Naive thymus-derived CD4-positive, alpha-beta T cell (primary cell): ENCODE measurements around the gene ZBED2. TPM values are rescaled to one million over a fixed set of nuclear protein-coding genes. Genes with fewer than 3 reads are reported as not detected.
A peak's percentile ranks its signal among the peaks of the same experiment; 100 is the strongest.
"Not testable (repeated sequence)": the region's sequence is repeated elsewhere in the genome, so short reads cannot be mapped to it uniquely, and the experiment has no call there.

Experiments
- ATAC-seq: fragments of 150-1000 bp; cut with Tn5 transposase; 2 replicates; pipeline ENCODE4 v1.10.0; 2021; ENCODE audit warnings: mild to moderate bottlenecking, moderate library complexity
- CTCF ChIA-PET: fragments of 350-600 bp; sonication (Branson Sonifier 250); formaldehyde crosslinking; loops from one replicate; lab custom pipeline; 2021; ENCODE audit warnings: antibody characterized with exemption; lab: Charles Lee
- POLR2A ChIA-PET: fragments of 350-600 bp; sonication (Branson Sonifier 250); formaldehyde crosslinking; loops from one replicate; lab custom pipeline; 2021; ENCODE audit warnings: antibody characterized with exemption, inconsistent platforms; lab: Charles Lee
- DNase-seq, 9 donors: peaks; one replicate each; pipeline versions ENCODE4 v3.0.0 to v3.0.0-alpha.2; 2020 to 2022; ENCODE audit warnings: mixed read lengths in 1 of 9
- H3K27ac ChIP-seq: one replicate; pipeline ENCODE4 v1.7.0; 2013; ENCODE audit warnings: mild to moderate bottlenecking, low read depth, low read length, moderate library complexity
- H3K27me3 ChIP-seq, 2 donors: one replicate each; pipeline ENCODE4 v1.7.0; 2013; ENCODE audit warnings: low read length in 2 of 2, mild to moderate bottlenecking in 2 of 2, moderate library complexity in 2 of 2; ENCODE audit not compliant: control insufficient read depth in 2 of 2, insufficient read depth in 2 of 2
- H3K36me3 ChIP-seq, 3 experiments: 1 replicate in 2 of 3; 2 replicates in 1 of 3; pipeline ENCODE4 v1.7.0; 2013; ENCODE audit warnings: low read length in 3 of 3, mild to moderate bottlenecking in 3 of 3, moderate library complexity in 1 of 3; ENCODE audit not compliant: insufficient read depth in 3 of 3, control insufficient read depth in 2 of 3
- H3K4me1 ChIP-seq, 2 donors: one replicate each; pipeline ENCODE4 v1.7.0; 2013; ENCODE audit warnings: low read length in 2 of 2, mild to moderate bottlenecking in 2 of 2, moderate library complexity in 1 of 2; ENCODE audit not compliant: control insufficient read depth in 2 of 2, insufficient read depth in 2 of 2
- H3K4me3 ChIP-seq: 2 replicates; pipeline ENCODE4 v1.7.0; 2013; ENCODE audit warnings: mild to moderate bottlenecking, low read length
- H3K9me3 ChIP-seq, 3 experiments: 1 replicate in 2 of 3; 2 replicates in 1 of 3; pipeline ENCODE4 v1.7.0; 2013; ENCODE audit warnings: low read length in 3 of 3; ENCODE audit not compliant: control insufficient read depth in 2 of 3
- H3K27ac Mint-ChIP-seq, 9 donors: one replicate each; pipeline ENCODE4 v1.8.0; 2020 to 2022; ENCODE audit warnings: mixed read lengths in 9 of 9, mild to moderate bottlenecking in 8 of 9, moderate library complexity in 5 of 9, inconsistent platforms in 2 of 9
- H3K27me3 Mint-ChIP-seq, 5 donors: one replicate each; pipeline ENCODE4 v1.8.0; 2021 to 2022; ENCODE audit warnings: mixed read lengths in 5 of 5, mild to moderate bottlenecking in 1 of 5
- H3K36me3 Mint-ChIP-seq, 5 donors: one replicate each; pipeline ENCODE4 v1.8.0; 2020 to 2022; ENCODE audit warnings: mixed read lengths in 5 of 5, mild to moderate bottlenecking in 3 of 5, inconsistent platforms in 1 of 5
- H3K4me1 Mint-ChIP-seq, 7 donors: one replicate each; pipeline ENCODE4 v1.8.0; 2020 to 2022; ENCODE audit warnings: mixed read lengths in 7 of 7, mild to moderate bottlenecking in 3 of 7, inconsistent platforms in 1 of 7
- H3K4me3 Mint-ChIP-seq, 10 donors: one replicate each; pipeline ENCODE4 v1.8.0; 2020 to 2022; ENCODE audit warnings: mild to moderate bottlenecking in 10 of 10, mixed read lengths in 10 of 10, moderate library complexity in 6 of 10, inconsistent platforms in 2 of 10
- H3K9me3 Mint-ChIP-seq, 11 donors: one replicate each; pipeline ENCODE4 v1.8.0; 2020 to 2022; ENCODE audit warnings: mixed read lengths in 11 of 11, mild to moderate bottlenecking in 4 of 11, inconsistent platforms in 1 of 11, moderate library complexity in 1 of 11
- intact Hi-C, 2 donors: fragments of 100-400 bp; cut with micrococcal nuclease; formaldehyde crosslinking; loops; one replicate each; pipeline ENCODE4 v1.15.1; 2023
- polyA plus RNA-seq, 2 donors: library from polyadenylated mRNA; unstranded; fragments of 300-500 nt; fragmentation: Illumina TruSeq; gene quantifications; one replicate each; pipeline ENCODE4 v1.2.3, GENCODE V29; 2021
- total RNA-seq, 6 experiments: library from RNA in 5 of 6; stranded (reverse) in 5 of 6; gene quantifications; 1 replicate in 5 of 6; 2 replicates in 1 of 6; pipeline ENCODE4 v1.2.3 and lab custom pipeline; 2021 to 2026

ZBED2 gene
- total and polyA plus RNA-seq, 7 experiments from 2014 or later, result 0.13 to 51.8 (median 0.96) TPM; not detected in 1

GRCh38 chr3:111571282-111571681 is 23.9 kb downstream of the ZBED2 start:
- peak overlapping the region in 2 of 9 donors; percentile 33 to 74 for H3K27ac Mint-ChIP-seq
- H3K9me3 Mint-ChIP-seq, result peaks cover 0 to 2% (median 0%) of the 10 kb centered on the region in 11 donors
- Histone ChIP-seq H3K36me3 (peaks cover 0 to 37% (median 0%) of the 10 kb centered on the region in 3 experiments), H3K4me3 (no peak overlapping the region), H3K4me1 (peaks cover 0 to 21% of the 10 kb centered on the region in 2 donors), H3K27me3 (no peaks in the 10 kb centered on the region), H3K27ac (no peak overlapping the region), H3K9me3 (no peaks in the 10 kb centered on the region)
- intact Hi-C loops, result no loop called here
- ChIA-PET CTCF (interaction anchor here (1.1 kb wide), 1 partner anchor 44 kb away, joined by 3 read pairs; no protein-coding TSS in a partner anchor), POLR2A (interaction anchor here (1.0 kb wide), 1 partner anchor 39 kb away, joined by 3 read pairs; no protein-coding TSS in a partner anchor)
- H3K4me3 Mint-ChIP-seq, result no peak overlapping the region
- DNase-seq (no peak), ATAC-seq (no peak)
- no peaks in the 10 kb centered on the region for H3K27me3 Mint-ChIP-seq
- H3K4me1 Mint-ChIP-seq, result peaks cover 25 to 72% (median 67%) of the 10 kb centered on the region in 7 donors
- peaks cover 6 to 66% (median 39%) of the 10 kb centered on the region in 5 donors for H3K36me3 Mint-ChIP-seq

- Mint-ChIP-seq H3K27me3 (no peaks in the 10 kb centered on the region), H3K36me3 (peaks cover 6 to 66% (median 35%) of the 10 kb centered on the region in 5 donors), H3K27ac (peak overlapping the region in 3 of 9 donors; percentile 9 to 30 (median 21)), H3K4me1 (peaks cover 26 to 71% (median 66%) of the 10 kb centered on the region in 7 donors), H3K9me3 (peaks cover 0 to 2% (median 0%) of the 10 kb centered on the region in 11 donors), H3K4me3 (no peak overlapping the region)
- no peak for ATAC-seq
- no peak for DNase-seq
- ChIA-PET CTCF (interaction anchor here (1.1 kb wide), 1 partner anchor 45 kb away, joined by 3 read pairs; no protein-coding TSS in a partner anchor), POLR2A (interaction anchor here (1.0 kb wide), 1 partner anchor 40 kb away, joined by 3 read pairs; no protein-coding TSS in a partner anchor)
- Histone ChIP-seq H3K27me3 (no peaks in the 10 kb centered on the region), H3K9me3 (no peaks in the 10 kb centered on the region), H3K4me3 (no peak overlapping the region), H3K27ac (no peak overlapping the region), H3K36me3 (peaks cover 0 to 37% (median 0%) of the 10 kb centered on the region in 3 experiments), H3K4me1 (peaks cover 0 to 25% of the 10 kb centered on the region in 2 donors)
- intact Hi-C loops, result no loop called here
These were observed 24.6 kb downstream of the ZBED2 start for GRCh38 chr3:111570404-111571030.

DNA sequence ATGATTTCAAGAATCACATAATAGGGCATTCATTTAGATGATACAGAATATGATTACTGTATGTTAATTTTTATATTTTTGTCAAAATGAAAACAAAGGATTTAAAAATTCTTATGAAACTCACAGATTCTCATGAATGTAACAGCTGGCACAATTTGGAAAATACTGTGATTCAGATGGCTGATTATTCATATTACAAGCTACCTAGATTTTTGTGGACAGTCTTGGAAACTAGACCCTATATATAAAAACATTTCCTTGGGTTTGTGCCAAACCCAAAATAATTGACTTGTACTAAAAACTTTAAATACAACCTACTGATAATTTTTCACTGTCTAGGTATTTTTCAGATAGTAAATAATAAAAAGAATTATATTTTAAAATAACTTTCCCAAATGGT is 26.2 kb downstream of the ZBED2 start:
- ChIA-PET CTCF (interaction anchor here (1.0 kb wide), 1 partner anchor 9 kb away, joined by 3 read pairs; no protein-coding TSS in a partner anchor), POLR2A (no interaction called here)
- DNase-seq (no peak), ATAC-seq (no peak)
- no peaks in the 10 kb centered on the region for H3K27me3 ChIP-seq
- peaks cover 0 to 25% of the 10 kb centered on the region in 2 donors for H3K4me1 ChIP-seq
- no peak overlapping the region for H3K27ac ChIP-seq
- H3K9me3 ChIP-seq, result no peaks in the 10 kb centered on the region
- H3K4me1 Mint-ChIP-seq, result peaks cover 36 to 79% (median 73%) of the 10 kb centered on the region in 7 donors
- intact Hi-C loops, result no loop called here
- no peaks in the 10 kb centered on the region for H3K27me3 Mint-ChIP-seq
- H3K4me3 Mint-ChIP-seq, result no peak overlapping the region
- H3K4me3 ChIP-seq, result no peak overlapping the region
- no peak overlapping the region for H3K27ac Mint-ChIP-seq
- H3K9me3 Mint-ChIP-seq, result peaks cover 0 to 2% (median 0%) of the 10 kb centered on the region in 11 donors
- H3K36me3 Mint-ChIP-seq, result peaks cover 6 to 66% (median 34%) of the 10 kb centered on the region in 5 donors
- peaks cover 0 to 35% (median 0%) of the 10 kb centered on the region in 3 experiments for H3K36me3 ChIP-seq

DNA sequence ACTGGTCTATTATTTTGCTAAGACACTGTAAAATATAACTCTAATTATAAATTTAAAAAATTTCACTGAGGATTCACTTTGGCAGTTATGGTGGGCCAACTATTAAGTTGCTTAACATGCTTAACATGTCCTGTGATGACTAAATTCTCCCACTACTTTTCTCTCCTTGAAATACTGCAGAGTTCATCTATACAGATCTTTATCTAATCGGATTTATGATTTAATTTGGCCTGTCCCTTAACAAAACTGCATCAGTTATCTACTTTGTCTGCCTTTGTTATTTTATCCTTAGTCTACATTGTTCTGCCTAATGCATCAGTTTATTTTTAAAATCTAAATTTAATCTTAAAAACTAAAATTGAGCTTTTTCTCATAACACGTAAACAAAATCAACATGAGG is 26.8 kb downstream of the ZBED2 start:
- Mint-ChIP-seq H3K9me3 (peaks cover 0 to 2% (median 0%) of the 10 kb centered on the region in 11 donors), H3K4me3 (no peak overlapping the region), H3K36me3 (peaks cover 6 to 62% (median 30%) of the 10 kb centered on the region in 5 donors), H3K4me1 (peaks cover 37 to 79% (median 75%) of the 10 kb centered on the region in 7 donors), H3K27me3 (no peaks in the 10 kb centered on the region), H3K27ac (peak overlapping the region in 1 of 9 donors; percentile 70)
- ATAC-seq (no peak), DNase-seq (no peak)
- H3K36me3 ChIP-seq, result peaks cover 0 to 33% (median 0%) of the 10 kb centered on the region in 3 experiments
- H3K27ac ChIP-seq, result no peak overlapping the region
- H3K27me3 ChIP-seq, result no peaks in the 10 kb centered on the region
- no peak overlapping the region for H3K4me3 ChIP-seq
- ChIA-PET POLR2A (no interaction called here), CTCF (no interaction called here)
- no peaks in the 10 kb centered on the region for H3K9me3 ChIP-seq
- peaks cover 0 to 25% of the 10 kb centered on the region in 2 donors for H3K4me1 ChIP-seq
- intact Hi-C loops, result no loop called here

GRCh38 chr3:111566844-111567243 is 28.3 kb downstream of the ZBED2 start:
- Mint-ChIP-seq H3K4me1 (peaks cover 44 to 80% (median 77%) of the 10 kb centered on the region in 7 donors), H3K36me3 (peaks cover 6 to 56% (median 34%) of the 10 kb centered on the region in 5 donors), H3K27me3 (no peaks in the 10 kb centered on the region), H3K9me3 (peaks cover 0 to 2% (median 0%) of the 10 kb centered on the region in 11 donors), H3K4me3 (no peak overlapping the region), H3K27ac (peak overlapping the region in 5 of 9 donors; percentile 4 to 70 (median 46))
- no peak overlapping the region for H3K27ac ChIP-seq
- CTCF ChIA-PET, result no interaction called here
- intact Hi-C loops, result loop anchor here in 1 of 2 donors (2.0 kb wide), 1 partner anchor 18 kb away; no protein-coding TSS in a partner anchor
- H3K4me3 ChIP-seq, result no peak overlapping the region
- H3K9me3 ChIP-seq, result no peaks in the 10 kb centered on the region
- H3K36me3 ChIP-seq, result peaks cover 0 to 31% (median 0%) of the 10 kb centered on the region in 3 experiments
- H3K4me1 ChIP-seq, result peaks cover 4 to 23% of the 10 kb centered on the region in 2 donors
- ATAC-seq (no peak), DNase-seq (no peak)
- POLR2A ChIA-PET, result no interaction called here
- H3K27me3 ChIP-seq, result no peaks in the 10 kb centered on the region

DNA sequence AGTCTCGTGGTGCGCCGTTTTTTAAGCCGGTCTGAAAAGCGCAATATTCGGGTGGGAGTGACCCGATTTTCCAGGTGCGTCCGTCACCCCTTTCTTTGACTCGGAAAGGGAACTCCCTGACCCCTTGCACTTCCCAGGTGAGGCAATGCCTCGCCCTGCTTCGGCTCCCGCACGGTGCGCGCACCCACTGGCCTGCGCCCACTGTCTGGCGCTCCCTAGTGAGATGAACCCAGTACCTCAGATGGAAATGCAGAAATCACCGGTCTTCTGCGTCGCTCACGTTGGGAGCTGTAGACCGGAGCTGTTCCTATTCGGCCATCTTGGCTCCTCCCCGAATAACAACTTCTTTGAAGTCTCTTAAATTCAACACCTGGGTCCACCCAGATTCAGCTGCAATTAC is 33.2 kb downstream of the ZBED2 start:
- ATAC-seq, H3K9me3 Mint-ChIP-seq, H3K4me3 ChIP-seq, H3K27ac ChIP-seq, H3K9me3 ChIP-seq, H3K36me3 ChIP-seq, CTCF ChIA-PET, POLR2A ChIA-PET, H3K4me1 ChIP-seq, DNase-seq, H3K27me3 ChIP-seq, H3K27me3 Mint-ChIP-seq: not testable (repeated sequence)
- peak overlapping the region in 2 of 9 donors; percentile 13 to 50 for H3K27ac Mint-ChIP-seq
- H3K4me3 Mint-ChIP-seq, result peak overlapping the region in 1 of 10 donors; percentile 62
- intact Hi-C loops, result loop anchor here in 1 of 2 donors (2.0 kb wide), 1 partner anchor 15 kb away; no protein-coding TSS in a partner anchor
- peaks cover 30 to 52% (median 49%) of the 10 kb centered on the region in 7 donors for H3K4me1 Mint-ChIP-seq
- peaks cover 0 to 20% (median 14%) of the 10 kb centered on the region in 5 donors for H3K36me3 Mint-ChIP-seq
